Neural progenitor cell (in vitro differentiated cells): ENCODE measurements around the gene TFG. TPM values are rescaled to one million over a fixed set of nuclear protein-coding genes. Genes with fewer than 3 reads are reported as not detected.
A peak's percentile ranks its signal among the peaks of the same experiment; 100 is the strongest.

Experiments
- DNase-seq: peaks from one replicate; pipeline ENCODE4 v3.0.0-alpha.2; 2016; ENCODE audit warnings: low spot score
- H2AFZ ChIP-seq: fragments of 200-600 bp; sonication (generic); replicated peaks from 2 replicates; pipeline ENCODE4 v1.6.1; 2016; ENCODE audit warnings: antibody characterized with exemption
- H3F3A ChIP-seq: fragments of 200-600 bp; sonication (generic); 2 replicates; pipeline ENCODE4 v1.6.1; 2016; ENCODE audit warnings: antibody characterized with exemption, low read depth
- H3K27ac ChIP-seq: fragments of 200-600 bp; sonication (generic); 2 replicates; pipeline ENCODE4 v1.5.1; 2016; ENCODE audit warnings: mild to moderate bottlenecking
- H3K27me3 ChIP-seq: fragments of 200-600 bp; sonication (generic); 2 replicates; pipeline ENCODE4 v1.6.1; 2016; ENCODE audit warnings: mild to moderate bottlenecking, moderate library complexity
- H3K36me3 ChIP-seq: fragments of 200-600 bp; sonication (generic); 2 replicates; pipeline ENCODE4 v1.5.1; 2016
- H3K4me1 ChIP-seq: fragments of 200-600 bp; sonication (generic); 2 replicates; pipeline ENCODE4 v1.6.1; 2016; ENCODE audit warnings: mixed run types
- H3K4me2 ChIP-seq: fragments of 200-600 bp; sonication (generic); 2 replicates; pipeline ENCODE4 v1.6.1; 2016
- H3K4me3 ChIP-seq: fragments of 200-600 bp; sonication (generic); 2 replicates; pipeline ENCODE4 v1.5.1; 2016
- H3K79me2 ChIP-seq: fragments of 200-600 bp; sonication (generic); 2 replicates; pipeline ENCODE4 v1.6.1; 2016; ENCODE audit warnings: low read depth
- H3K9ac ChIP-seq: fragments of 200-600 bp; sonication (generic); 2 replicates; pipeline ENCODE4 v1.6.1; 2016
- H3K9me3 ChIP-seq: fragments of 200-600 bp; sonication (generic); 2 replicates; pipeline ENCODE4 v1.5.1; 2016; ENCODE audit warnings: low read depth
- H4K20me1 ChIP-seq: fragments of 200-600 bp; sonication (generic); 2 replicates; pipeline ENCODE4 v1.6.1; 2016; ENCODE audit warnings: low read depth
- H3K27ac Mint-ChIP-seq: 3 replicates; pipeline ENCODE4 v1.8.0; 2021; ENCODE audit warnings: mixed read lengths
- H3K27me3 Mint-ChIP-seq: 2 replicates; pipeline ENCODE4 v1.8.0; 2022; ENCODE audit warnings: low read depth, mild to moderate bottlenecking, inconsistent platforms, moderate library complexity, mixed read lengths; ENCODE audit not compliant: insufficient read depth
- H3K36me3 Mint-ChIP-seq: 3 replicates; pipeline ENCODE4 v1.8.0; 2021; ENCODE audit warnings: mixed read lengths
- H3K4me1 Mint-ChIP-seq: 3 replicates; pipeline ENCODE4 v1.8.0; 2021; ENCODE audit warnings: mixed read lengths
- H3K4me3 Mint-ChIP-seq: 3 replicates; pipeline ENCODE4 v1.8.0; 2021; ENCODE audit warnings: mild to moderate bottlenecking, moderate library complexity, mixed read lengths
- H3K9me3 Mint-ChIP-seq: 3 replicates; pipeline ENCODE4 v1.8.0; 2020; ENCODE audit warnings: mixed read lengths
- CTCF ChIP-seq: fragments of 200-600 bp; sonication (generic); IDR thresholded peaks from 2 replicates; pipeline ENCODE4 v1.5.1; 2017; ENCODE audit warnings: antibody characterized with exemption, mild to moderate bottlenecking
- EZH2 ChIP-seq: fragments of 200-600 bp; sonication (generic); IDR thresholded peaks from 2 replicates; pipeline ENCODE4 v1.6.1; 2017; ENCODE audit warnings: antibody characterized with exemption, mild to moderate bottlenecking, moderate library complexity
- EZH2phosphoT487 ChIP-seq: fragments of 200-600 bp; sonication (generic); IDR thresholded peaks from 2 replicates; pipeline ENCODE4 v1.6.1; 2017; ENCODE audit warnings: antibody characterized with exemption
- total RNA-seq: library from RNA; depleted of rRNA; stranded (reverse); fragments of >200 nt; gene quantifications from 2 replicates; pipeline ENCODE4 v1.2.3, GENCODE V29; 2015; ENCODE audit warnings: low replicate concordance

Gene TFG
- total RNA-seq, 1 donor from 2014 or later: 105 TPM

GRCh38 chr3:100796556-100796955, 87.3 kb downstream of the TFG start:
- H3K27ac ChIP-seq: no peak overlapping the region
- no peak overlapping the region for H3K4me3 Mint-ChIP-seq
- H3K4me2 ChIP-seq: no peak overlapping the region
- H3K9ac ChIP-seq: no peak overlapping the region
- H3K9me3 ChIP-seq: no peaks in the 10 kb centered on the region
- TF ChIP-seq EZH2: no peak
- peak; percentile 52 for TF ChIP-seq CTCF
- H3K36me3 ChIP-seq: no peaks in the 10 kb centered on the region
- peak overlapping the region; percentile 77 for H2AFZ ChIP-seq
- peak; percentile 11 for DNase-seq
- H3K27me3 Mint-ChIP-seq: no peaks in the 10 kb centered on the region
- H3K27ac Mint-ChIP-seq: no peak overlapping the region
- no peaks in the 10 kb centered on the region for H3K36me3 Mint-ChIP-seq
- H3K4me1 Mint-ChIP-seq: no peaks in the 10 kb centered on the region
- H3K4me3 ChIP-seq: no peak overlapping the region
- H3F3A ChIP-seq: no peaks in the 10 kb centered on the region
- no peaks in the 10 kb centered on the region for H3K79me2 ChIP-seq
- H3K27me3 ChIP-seq: no peaks in the 10 kb centered on the region
- no peaks in the 10 kb centered on the region for H4K20me1 ChIP-seq
- H3K9me3 Mint-ChIP-seq: no peaks in the 10 kb centered on the region
- H3K4me1 ChIP-seq: no peaks in the 10 kb centered on the region

GRCh38 chr3:100798012-100798411, 88.7 kb downstream of the TFG start:
- Histone ChIP-seq H3K4me1 (no peaks in the 10 kb centered on the region), H4K20me1 (no peaks in the 10 kb centered on the region), H3K36me3 (no peaks in the 10 kb centered on the region), H3F3A (no peaks in the 10 kb centered on the region), H3K9ac (no peak overlapping the region), H3K4me3 (no peak overlapping the region), H3K79me2 (no peaks in the 10 kb centered on the region), H2AFZ (no peak overlapping the region), H3K27me3 (no peaks in the 10 kb centered on the region), H3K9me3 (no peaks in the 10 kb centered on the region), H3K4me2 (no peak overlapping the region), H3K27ac (no peak overlapping the region)
- H3K27me3 Mint-ChIP-seq: no peaks in the 10 kb centered on the region
- no peaks in the 10 kb centered on the region for H3K9me3 Mint-ChIP-seq
- TF ChIP-seq EZH2phosphoT487: no peak
- no peak for TF ChIP-seq CTCF
- no peak for TF ChIP-seq EZH2
- H3K27ac Mint-ChIP-seq: no peak overlapping the region
- no peaks in the 10 kb centered on the region for H3K36me3 Mint-ChIP-seq
- H3K4me1 Mint-ChIP-seq: no peaks in the 10 kb centered on the region
- H3K4me3 Mint-ChIP-seq: no peak overlapping the region
- DNase-seq: no peak

Other genes with a start within 250 kb of the TFG start
- 53.8 and 82.7 TPM in 2 replicates for gene TMEM45A, start 216.9 kb upstream of the TFG start, total RNA-seq
- gene ADGRG7, start 99.9 kb upstream of the TFG start, total RNA-seq: not detected in 2 replicates